HepG2 (cell line): ENCODE measurements around the gene ANO10. TPM values are rescaled to one million over a fixed set of nuclear protein-coding genes. Genes with fewer than 3 reads are reported as not detected.

Experiments
- ATAC-seq: fragments of 200-7000 bp; cut with Tn5 transposase; 3 replicates; pipeline ENCODE4 v1.9.1; 2020; ENCODE audit warnings: mild to moderate bottlenecking, moderate library complexity
- BruUV-seq: library from RNA; stranded (reverse); fragments of 400-500 nt; replicated peaks from 2 replicates; lab custom pipeline; 2021; lab: Mats Ljungman, UMichigan
- CTCF ChIA-PET: fragments of 300-600 bp; formaldehyde crosslinking; extraction: SDS; loops from one replicate; lab custom pipeline; 2021; ENCODE audit warnings: low total read pairs, inconsistent platforms, low intra/inter-chr PET ratio; lab: Yijun Ruan, JAX
- POLR2A ChIA-PET: fragments of 350-600 bp; sonication (Branson Sonifier 250); formaldehyde crosslinking; loops from one replicate; lab custom pipeline; 2020; ENCODE audit warnings: antibody characterized with exemption, inconsistent platforms; lab: Yijun Ruan, JAX
- DNase-seq: peaks from one replicate; pipeline ENCODE4 v3.0.0-alpha.2; 2015; ENCODE audit warnings: low spot score
- FAIRE-seq: peaks from 3 replicates; lab custom pipeline; 2011; peaks lifted over from hg19 to GRCh38; lab: Jason Lieb, UNC
- H2AFZ ChIP-seq: one replicate; pipeline ENCODE4 v1.6.1; 2011; ENCODE audit warnings: low read length, inconsistent platforms
- H3K27ac ChIP-seq: fragments of 300-600 bp; 3 replicates; pipeline ENCODE4 v1.8.0; 2011; ENCODE audit warnings: mixed run types, mild to moderate bottlenecking, mixed read lengths, low read length, inconsistent platforms; ENCODE audit not compliant: insufficient read depth; ENCODE audit errors: extremely low read length
- H3K27me3 ChIP-seq, 2 experiments: fragments of 200-600 bp in 1 of 2; 2 replicates in 1 of 2; 3 replicates in 1 of 2; pipeline versions ENCODE4 v1.6.0 to v1.8.0; 2011; ENCODE audit warnings: low read length in 2 of 2, mild to moderate bottlenecking in 2 of 2, moderate library complexity in 2 of 2, inconsistent platforms in 1 of 2; ENCODE audit not compliant: insufficient read depth in 2 of 2, control insufficient read depth in 1 of 2
- H3K36me3 ChIP-seq, 2 experiments: fragments of 200-600 bp in 1 of 2; replicated peaks in 1 of 2; 2 replicates in 1 of 2; 3 replicates in 1 of 2; pipeline versions ENCODE4 v1.5.1 to v1.8.0; 2011; ENCODE audit warnings: low read length in 2 of 2, inconsistent platforms in 1 of 2; ENCODE audit not compliant: insufficient read depth in 2 of 2, control insufficient read depth in 1 of 2
- H3K4me1 ChIP-seq: 2 replicates; pipeline ENCODE4 v1.5.1; 2012; ENCODE audit warnings: low read length, inconsistent platforms; ENCODE audit not compliant: insufficient read depth
- H3K4me2 ChIP-seq: 2 replicates; pipeline ENCODE4 v1.6.0; 2011; ENCODE audit warnings: low read depth, low read length, inconsistent platforms
- H3K4me3 ChIP-seq, 3 experiments: fragments of 200-600 bp in 1 of 3; sonication (generic), shearing (Covaris generic) in 1 of 3; replicated peaks in 1 of 3; 2 replicates each; pipeline ENCODE4 v1.5.1; 2011 to 2016; ENCODE audit warnings: low read length in 3 of 3, inconsistent platforms in 2 of 3, low read depth in 2 of 3, mild to moderate bottlenecking in 2 of 3, control low read depth in 1 of 3, mixed read lengths in 1 of 3; ENCODE audit not compliant: insufficient read depth in 1 of 3
- H3K79me2 ChIP-seq: one replicate; pipeline ENCODE4 v1.6.1; 2011; ENCODE audit warnings: low read length, inconsistent platforms; ENCODE audit not compliant: insufficient read depth
- H3K9ac ChIP-seq: 2 replicates; pipeline ENCODE4 v1.6.0; 2011; ENCODE audit warnings: mild to moderate bottlenecking, low read depth, low read length, inconsistent platforms; ENCODE audit not compliant: insufficient read depth
- H3K9me3 ChIP-seq: 2 replicates; pipeline ENCODE4 v1.5.1; 2012; ENCODE audit warnings: mild to moderate bottlenecking, low read length
- H4K20me1 ChIP-seq: 2 replicates; pipeline ENCODE4 v1.6.0; 2011; ENCODE audit warnings: inconsistent platforms, mild to moderate bottlenecking, low read length, moderate library complexity; ENCODE audit not compliant: insufficient read depth
- ERF ChIP-seq: IDR thresholded peaks from 2 replicates; pipeline ENCODE4 v1.6.1; 2018; ENCODE audit warnings: missing biosample characterization, missing genetic modification reagents
- GRHL1 ChIP-seq: sonication (generic); formaldehyde crosslinking; conservative IDR thresholded peaks from 2 replicates; pipeline ENCODE4 v1.8.0; 2022; ENCODE audit warnings: missing genetic modification reagents
- RXRB ChIP-seq: IDR thresholded peaks from 2 replicates; pipeline ENCODE4 v1.6.1; 2016; ENCODE audit warnings: borderline replicate concordance, missing genetic modification reagents, missing compliant biosample characterization
- ZNF12 ChIP-seq: sonication (generic); formaldehyde crosslinking; IDR thresholded peaks from 2 replicates; pipeline ENCODE4 v1.5.0; 2020; ENCODE audit warnings: missing genetic modification reagents
- ZNF253 ChIP-seq: sonication (generic); formaldehyde crosslinking; IDR thresholded peaks from 2 replicates; pipeline ENCODE4 v1.8.0; 2022; ENCODE audit warnings: mild to moderate bottlenecking, missing genetic modification reagents, borderline replicate concordance
- ZNF318 ChIP-seq: sonication (generic); formaldehyde crosslinking; IDR thresholded peaks from 2 replicates; pipeline ENCODE4 v1.4.0; 2020; ENCODE audit warnings: mild to moderate bottlenecking, missing genetic modification reagents
- ZNF343 ChIP-seq: sonication (generic); formaldehyde crosslinking; IDR thresholded peaks from 2 replicates; pipeline ENCODE4 v1.4.0; 2020; ENCODE audit warnings: mild to moderate bottlenecking, missing genetic modification reagents
- ZNF430 ChIP-seq: sonication (generic); formaldehyde crosslinking; IDR thresholded peaks from 2 replicates; pipeline ENCODE4 v1.9.0; 2021; ENCODE audit warnings: mild to moderate bottlenecking, missing genetic modification reagents
- ZNF432 ChIP-seq: sonication (generic); formaldehyde crosslinking; IDR thresholded peaks from 2 replicates; pipeline ENCODE4 v1.5.0; 2020; ENCODE audit warnings: missing genetic modification reagents, mild to moderate bottlenecking, borderline replicate concordance
- ZNF562 ChIP-seq: sonication (generic); formaldehyde crosslinking; IDR thresholded peaks from 2 replicates; pipeline ENCODE4 v1.8.0; 2022; ENCODE audit warnings: missing genetic modification reagents, borderline replicate concordance
- ZNF788 ChIP-seq: sonication (generic); formaldehyde crosslinking; IDR thresholded peaks from 2 replicates; pipeline ENCODE4 v1.5.0; 2020; ENCODE audit warnings: mild to moderate bottlenecking, missing genetic modification reagents, borderline replicate concordance
- WGBS: methylation state at CpG from one replicate; pipeline ENCODE4 v1.1.6; 2017; ENCODE audit warnings: low lambda C conversion rate; 5-methylcytosine and 5-hydroxymethylcytosine counted together
- in situ Hi-C: cut with HindIII; loops from 2 replicates; pipeline ENCODE4 v1.10.0; 2017; ENCODE audit warnings: low pct_unique_long_range_greater_than_20kb; ENCODE audit not compliant: extremely low pct_ligation_motif_present
- intact Hi-C: fragments of 100-400 bp; cut with micrococcal nuclease; formaldehyde crosslinking; loops from one replicate; pipeline ENCODE4 v1.10.0; 2022; ENCODE audit not compliant: unreplicated experiment
- polyA plus RNA-seq, 8 experiments: library from polyadenylated mRNA; depleted of rRNA in 3 of 8; stranded (reverse) in 7 of 8; unstranded in 1 of 8; fragments of >200 nt; fragmentation: Illumina TruSeq in 4 of 8; extraction: Trizol in 4 of 8; gene quantifications; 2 replicates each; pipeline versions ENCODE4 v1.2.1 to v1.2.3, GENCODE V29; 2011 to 2016; ENCODE audit warnings: low read depth in 4 of 8, missing spikeins in 1 of 8, mixed read lengths in 1 of 8; ENCODE audit not compliant: insufficient read depth in 1 of 8
- total RNA-seq, 5 experiments: library from RNA; depleted of rRNA; stranded (reverse); fragments of >200 nt; fragmentation: Illumina TruSeq; extraction: Trizol; gene quantifications; 2 replicates each; pipeline ENCODE4 v1.2.3, GENCODE V29; 2016; ENCODE audit warnings: low read depth in 1 of 5

The ANO10 gene
- total and polyA plus RNA-seq, 2 of the 13 experiments (the other 11 are each of a cell fraction or from before 2014, with no cell fraction given): 10.4 to 13.1 TPM

DNA sequence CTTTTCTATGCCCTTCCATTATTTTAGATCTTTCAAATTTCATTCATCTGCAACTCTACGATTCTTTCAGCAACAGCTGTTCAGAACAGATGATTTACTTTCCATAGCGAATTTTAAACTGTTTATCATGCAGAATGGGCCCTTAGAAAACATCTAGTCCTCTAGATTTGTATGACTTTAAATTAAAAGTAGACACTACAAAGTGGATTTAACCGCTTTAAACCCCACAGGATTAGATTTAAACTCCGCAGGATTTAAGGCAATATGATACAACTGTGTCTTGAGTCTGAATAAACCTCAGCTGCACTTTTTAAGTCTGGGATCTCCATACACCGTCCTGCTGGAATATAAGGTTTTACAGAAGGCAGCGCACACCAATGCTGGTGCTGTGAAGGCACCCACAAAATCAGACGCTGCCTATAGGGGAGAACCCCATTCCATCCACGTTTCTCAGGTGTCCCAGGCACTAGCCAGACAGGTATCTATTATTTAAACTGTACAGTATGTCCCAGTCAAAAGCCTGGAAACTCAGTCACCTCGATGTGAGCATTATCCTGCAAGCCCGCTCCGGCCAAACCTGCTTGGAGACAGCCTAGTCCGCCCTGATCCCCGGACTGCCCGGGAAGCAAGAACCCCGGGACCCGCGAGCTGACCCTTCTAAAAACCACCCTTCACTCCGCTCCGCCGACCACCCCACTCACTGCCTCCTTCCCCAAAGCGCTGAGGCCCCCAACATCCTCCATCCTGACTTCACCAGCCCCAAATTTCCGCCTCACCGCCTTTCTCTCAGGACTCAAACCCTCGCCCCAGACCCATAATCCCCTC is 768 bp downstream of the ANO10 start:
- Histone ChIP-seq H3K4me2 (peak overlapping the region; percentile 98), H3K27me3 (no peaks in the 10 kb centered on the region; a peak in 1 of 5 replicates), H3K9ac (peak overlapping the region; percentile 77), H3K27ac (peak overlapping the region; percentile 46), H2AFZ (peak overlapping the region; percentile 90), H3K4me3 (peak overlapping the region; percentile 89 to 98 (median 92)), H3K79me2 (no peaks in the 10 kb centered on the region), H4K20me1 (no peaks in the 10 kb centered on the region), H3K9me3 (no peaks in the 10 kb centered on the region), H3K36me3 (no peaks in the 10 kb centered on the region), H3K4me1 (peaks cover 35% of the 10 kb centered on the region)
- ATAC-seq (peak; percentile 36), DNase-seq (no peak), FAIRE-seq (no peak)
- intact Hi-C loops: no loop called here
- CTCF ChIA-PET: no interaction called here
- WGBS: 18% methylated on average over 17 of the region's 24 CpGs
- in situ Hi-C loops: no loop called here
- POLR2A ChIA-PET: no interaction called here
- BruUV-seq: TSS peak; percentile 66
- TF ChIP-seq ZNF562 (no peak), RXRB (CRISPR knock-in tag) (no peak), ZNF432 (no peak), ZNF430 (CRISPR knock-in tag) (0 out of 2 replicates have a peak, but pooled peaks have one; percentile 11), ZNF253 (no peak), ZNF788 (peak; percentile 6; the same call in 1 of the 2 replicates), ZNF318 (CRISPR knock-in tag) (no peak), ZNF12 (CRISPR knock-in tag) (no peak), GRHL1 (no peak), ZNF343 (0 out of 2 replicates have a peak, but pooled peaks have one; percentile 11), ERF (CRISPR knock-in tag) (no peak)
